Measurements from ENCODE around the gene NCBP2L.

GRCh38 chrX:107750263-107750662 lies 27.3 kb upstream of the NCBP2L start:
- TF ChIP-seq CTCF (IDR thresholded peaks at IDR 0.05), result no peak
- TF ChIP-seq POLR2A (IDR thresholded peaks at IDR 0.05), result no peak

Measured in testis (tissue), 2 donors.